ENCODE results near the gene SLC30A1. TPM values are rescaled to one million over a fixed set of nuclear protein-coding genes. Genes with fewer than 3 reads are reported as not detected.

SLC30A1 gene
- total and polyA plus RNA-seq, 8 donors: 12.5 to 37.7 (median 16.1) TPM

- no peak overlapping the region for H3K4me3 ChIP-seq
- H3K36me3 ChIP-seq: no peaks in the 10 kb centered on the region
- no peaks in the 10 kb centered on the region for H3K9me3 ChIP-seq
- TF ChIP-seq, protein P1, sequence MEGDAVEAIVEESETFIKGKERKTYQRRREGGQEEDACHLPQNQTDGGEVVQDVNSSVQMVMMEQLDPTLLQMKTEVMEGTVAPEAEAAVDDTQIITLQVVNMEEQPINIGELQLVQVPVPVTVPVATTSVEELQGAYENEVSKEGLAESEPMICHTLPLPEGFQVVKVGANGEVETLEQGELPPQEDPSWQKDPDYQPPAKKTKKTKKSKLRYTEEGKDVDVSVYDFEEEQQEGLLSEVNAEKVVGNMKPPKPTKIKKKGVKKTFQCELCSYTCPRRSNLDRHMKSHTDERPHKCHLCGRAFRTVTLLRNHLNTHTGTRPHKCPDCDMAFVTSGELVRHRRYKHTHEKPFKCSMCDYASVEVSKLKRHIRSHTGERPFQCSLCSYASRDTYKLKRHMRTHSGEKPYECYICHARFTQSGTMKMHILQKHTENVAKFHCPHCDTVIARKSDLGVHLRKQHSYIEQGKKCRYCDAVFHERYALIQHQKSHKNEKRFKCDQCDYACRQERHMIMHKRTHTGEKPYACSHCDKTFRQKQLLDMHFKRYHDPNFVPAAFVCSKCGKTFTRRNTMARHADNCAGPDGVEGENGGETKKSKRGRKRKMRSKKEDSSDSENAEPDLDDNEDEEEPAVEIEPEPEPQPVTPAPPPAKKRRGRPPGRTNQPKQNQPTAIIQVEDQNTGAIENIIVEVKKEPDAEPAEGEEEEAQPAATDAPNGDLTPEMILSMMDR (IDR thresholded peaks at IDR 0.05): no peak
- intact Hi-C loops (cut with DNase I): no loop called here
- ATAC-seq: no peak
- H3K27ac ChIP-seq: no peak overlapping the region
- H3K27me3 ChIP-seq: no peaks in the 10 kb centered on the region
- H3K4me1 ChIP-seq: peaks cover 13 to 33% of the 10 kb centered on the region in 2 donors
- DNase-seq: no peak
These were observed 22.2 kb upstream of the SLC30A1 start for GRCh38 chr1:211601159-211601558.

DNA sequence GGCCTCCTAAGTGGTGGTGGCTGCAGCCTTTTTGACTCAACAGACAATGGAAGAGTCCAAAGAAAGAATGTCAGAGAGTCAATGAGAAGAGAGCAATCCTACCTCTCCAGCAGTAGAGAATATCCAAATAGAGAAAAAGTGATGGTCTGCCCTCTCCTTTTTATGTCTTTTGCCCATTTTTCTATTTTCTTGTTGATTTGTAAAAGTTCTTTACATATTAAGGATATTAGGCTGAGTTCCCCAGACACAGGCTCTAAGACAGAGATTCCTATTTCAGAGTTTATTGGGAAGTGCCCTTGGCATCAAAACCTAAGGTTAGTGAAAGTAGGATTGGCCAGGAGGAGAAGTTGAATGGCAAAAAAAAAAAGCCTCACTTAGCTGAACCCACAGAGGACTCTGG, 20.3 kb upstream of the SLC30A1 start:
- no peak overlapping the region for H3K4me3 ChIP-seq
- no peaks in the 10 kb centered on the region for H3K36me3 ChIP-seq
- intact Hi-C loops (cut with DNase I): no loop called here
- no peak for DNase-seq
- TF ChIP-seq, protein P1 (IDR thresholded peaks at IDR 0.05): no peak
- peaks cover 13 to 33% of the 10 kb centered on the region in 2 donors for H3K4me1 ChIP-seq
- H3K27ac ChIP-seq: no peak overlapping the region
- no peaks in the 10 kb centered on the region for H3K27me3 ChIP-seq
- H3K9me3 ChIP-seq: no peaks in the 10 kb centered on the region
- ATAC-seq: no peak

DNA sequence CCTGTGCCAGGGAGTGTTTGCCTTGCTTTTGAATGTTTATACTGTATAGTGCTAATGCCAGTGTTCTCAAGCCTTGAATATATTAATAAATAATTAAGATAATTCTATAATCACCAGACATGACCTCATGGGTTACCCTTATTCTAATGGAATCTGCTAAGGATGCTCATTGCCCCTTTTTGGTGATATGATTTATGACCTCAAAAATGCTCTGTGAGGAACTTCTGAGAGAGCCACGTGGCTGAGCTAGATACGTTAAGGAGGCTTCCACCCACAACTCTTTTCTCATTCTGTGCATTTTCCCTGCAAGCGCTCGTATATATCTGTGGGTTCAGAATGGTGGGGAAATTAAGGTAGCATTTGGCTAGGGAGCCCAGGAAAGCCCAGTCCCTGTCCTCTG, 19.6 kb upstream of the SLC30A1 start:
- peaks cover 9 to 30% of the 10 kb centered on the region in 2 donors for H3K4me1 ChIP-seq
- TF ChIP-seq, protein P1 (IDR thresholded peaks at IDR 0.05): no peak
- no peak for ATAC-seq
- H3K9me3 ChIP-seq: no peaks in the 10 kb centered on the region
- H3K27me3 ChIP-seq: no peaks in the 10 kb centered on the region
- no peak overlapping the region for H3K4me3 ChIP-seq
- DNase-seq: no peak
- H3K27ac ChIP-seq: no peak overlapping the region
- intact Hi-C loops (cut with DNase I): no loop called here
- H3K36me3 ChIP-seq: no peaks in the 10 kb centered on the region

DNA sequence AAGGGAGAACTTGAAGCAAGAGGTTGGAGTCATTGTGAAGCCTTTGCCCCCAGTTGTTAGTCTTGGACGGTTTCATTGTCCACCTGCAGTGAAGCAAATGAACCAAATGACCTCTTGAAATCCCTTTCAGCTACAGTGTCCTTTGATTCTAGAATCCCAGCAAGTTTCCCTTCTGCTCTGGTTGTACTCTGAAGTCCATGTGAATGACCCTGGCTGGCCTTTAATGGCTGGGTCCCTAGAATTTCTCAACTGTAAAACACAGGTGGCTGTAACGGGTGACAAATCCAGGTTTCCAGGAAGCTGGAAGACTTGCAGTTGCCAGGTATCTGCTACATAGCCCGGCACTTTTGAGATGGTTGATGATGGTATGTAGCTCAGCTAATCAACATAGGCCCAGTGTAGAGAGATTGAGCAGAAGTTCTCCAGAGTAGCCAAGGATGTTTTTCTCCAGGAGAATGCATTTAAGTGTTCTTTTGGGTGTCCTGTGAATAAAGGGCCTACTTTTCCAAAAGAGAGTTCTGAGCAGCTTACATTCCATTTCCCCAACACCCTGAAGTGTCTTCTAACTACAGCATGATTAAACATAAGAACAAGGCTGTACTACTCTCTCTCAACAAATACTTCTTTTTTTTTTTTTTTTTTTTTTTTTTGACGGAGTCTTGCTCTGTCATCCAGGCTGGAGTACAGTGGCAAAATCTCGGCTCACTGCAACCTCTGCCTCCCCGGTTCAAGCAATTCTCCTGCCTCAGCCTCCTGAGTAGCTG, 17.6 kb upstream of the SLC30A1 start:
- H3K36me3 ChIP-seq: no peaks in the 10 kb centered on the region
- ATAC-seq (peak; percentile 76), DNase-seq (no peak)
- intact Hi-C loops (cut with DNase I): no loop called here
- no peaks in the 10 kb centered on the region for H3K9me3 ChIP-seq
- no peak overlapping the region for H3K4me3 ChIP-seq
- TF ChIP-seq, protein P1 (IDR thresholded peaks at IDR 0.05): no peak
- no peaks in the 10 kb centered on the region for H3K27me3 ChIP-seq
- peaks cover 0 to 26% of the 10 kb centered on the region in 2 donors for H3K4me1 ChIP-seq
- no peak overlapping the region for H3K27ac ChIP-seq

DNA sequence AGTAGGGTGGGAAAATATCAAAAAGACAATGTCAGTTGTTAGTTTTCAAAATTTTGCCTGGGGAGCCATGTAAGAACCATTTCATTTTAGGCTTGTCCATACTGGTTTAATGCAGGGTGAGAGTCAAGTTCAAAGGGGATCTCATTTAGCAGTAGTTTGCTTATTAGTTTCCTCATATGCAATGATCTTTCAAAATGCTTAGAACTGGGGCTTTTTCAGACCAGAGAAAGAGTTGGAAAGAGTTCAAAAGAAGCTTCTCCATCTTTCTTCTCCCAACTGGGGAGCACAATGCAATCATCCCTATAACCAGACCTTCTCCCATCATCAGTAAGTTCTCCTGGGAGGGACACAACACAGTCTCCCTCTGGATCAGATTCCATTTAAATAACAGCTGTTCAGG, 16.5 kb upstream of the SLC30A1 start:
- TF ChIP-seq, protein P1 (IDR thresholded peaks at IDR 0.05): no peak
- H3K4me1 ChIP-seq: peaks cover 0 to 36% of the 10 kb centered on the region in 2 donors
- DNase-seq: no peak
- H3K27ac ChIP-seq: no peak overlapping the region
- H3K4me3 ChIP-seq: no peak overlapping the region
- no peak for ATAC-seq
- H3K36me3 ChIP-seq: no peaks in the 10 kb centered on the region
- no peaks in the 10 kb centered on the region for H3K9me3 ChIP-seq
- no peaks in the 10 kb centered on the region for H3K27me3 ChIP-seq
- intact Hi-C loops (cut with DNase I): no loop called here
